SK-N-SH (cell line): ENCODE data around the gene METTL26.
A peak's percentile ranks its signal among the peaks of the same experiment; 100 is the strongest.

Experiments
- EP300 ChIP-seq, 2 experiments: IDR thresholded peaks; 2 replicates each; pipeline versions ENCODE4 v1.4.0 to v1.6.1; 2012; ENCODE audit warnings: borderline replicate concordance in 1 of 2, low read depth in 1 of 2, low read length in 1 of 2
- RFX5 ChIP-seq: IDR thresholded peaks from 2 replicates; pipeline ENCODE4 v1.6.1; 2012; ENCODE audit warnings: mild to moderate bottlenecking, improper control_type of control experiment, low read length
- TF ChIP-seq, protein P1 (sequence below): fragments of 200-600 bp; sonication (generic); IDR thresholded peaks from 2 replicates; pipeline ENCODE4 v1.6.1; 2017; ENCODE audit warnings: antibody characterized with exemption, mild to moderate bottlenecking, moderate library complexity
- TF ChIP-seq, protein P2 (sequence below): fragments of 150-350 bp; IDR thresholded peaks from 2 replicates; pipeline ENCODE4 v1.6.1; 2016; ENCODE audit warnings: mild to moderate bottlenecking, low read depth, low read length

DNA sequence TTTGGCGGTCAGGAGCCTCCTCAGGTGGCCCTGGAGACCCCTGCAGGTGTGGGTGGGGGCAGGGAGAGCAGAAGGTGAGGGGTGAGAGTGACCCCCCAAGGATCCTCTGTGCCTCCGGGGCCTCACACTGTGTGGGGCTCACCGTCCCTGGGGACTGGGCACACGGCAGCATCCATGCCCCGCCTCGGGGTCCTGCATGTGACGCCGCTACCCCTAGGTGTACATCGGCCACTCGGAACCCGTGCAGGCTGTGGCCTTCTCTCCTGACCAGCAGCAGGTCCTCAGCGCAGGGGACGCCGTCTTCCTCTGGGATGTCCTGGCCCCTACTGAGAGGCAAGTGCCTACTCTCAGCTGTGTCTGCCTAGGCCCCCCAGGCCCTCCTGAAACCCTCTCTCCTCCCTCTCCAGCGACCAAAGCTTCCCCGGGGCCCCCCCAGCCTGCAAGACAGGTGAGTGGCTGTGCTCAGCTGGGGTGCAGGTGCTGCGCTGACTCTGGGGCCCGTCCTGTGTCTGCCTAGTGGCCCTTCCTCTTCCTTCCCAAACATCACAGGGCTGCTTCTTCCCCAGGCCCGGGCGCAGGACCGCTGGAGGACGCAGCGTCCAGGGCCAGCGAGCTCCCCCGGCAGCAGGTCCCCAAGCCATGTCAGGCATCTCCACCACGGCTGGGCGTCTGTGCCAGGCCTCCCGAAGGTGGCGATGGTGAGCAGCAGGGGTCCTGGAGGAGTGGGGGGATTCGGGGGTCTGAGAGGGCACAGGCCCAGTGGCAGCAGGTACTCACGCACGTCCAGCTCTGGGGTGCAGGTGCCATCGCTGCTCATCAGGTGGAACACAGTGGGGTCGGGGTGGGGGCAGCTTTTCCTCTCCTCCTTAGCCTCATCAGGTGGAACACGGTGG lies 22.8 kb upstream of the METTL26 start:
- TF ChIP-seq RFX5, result no peak
- TF ChIP-seq, protein P1, sequence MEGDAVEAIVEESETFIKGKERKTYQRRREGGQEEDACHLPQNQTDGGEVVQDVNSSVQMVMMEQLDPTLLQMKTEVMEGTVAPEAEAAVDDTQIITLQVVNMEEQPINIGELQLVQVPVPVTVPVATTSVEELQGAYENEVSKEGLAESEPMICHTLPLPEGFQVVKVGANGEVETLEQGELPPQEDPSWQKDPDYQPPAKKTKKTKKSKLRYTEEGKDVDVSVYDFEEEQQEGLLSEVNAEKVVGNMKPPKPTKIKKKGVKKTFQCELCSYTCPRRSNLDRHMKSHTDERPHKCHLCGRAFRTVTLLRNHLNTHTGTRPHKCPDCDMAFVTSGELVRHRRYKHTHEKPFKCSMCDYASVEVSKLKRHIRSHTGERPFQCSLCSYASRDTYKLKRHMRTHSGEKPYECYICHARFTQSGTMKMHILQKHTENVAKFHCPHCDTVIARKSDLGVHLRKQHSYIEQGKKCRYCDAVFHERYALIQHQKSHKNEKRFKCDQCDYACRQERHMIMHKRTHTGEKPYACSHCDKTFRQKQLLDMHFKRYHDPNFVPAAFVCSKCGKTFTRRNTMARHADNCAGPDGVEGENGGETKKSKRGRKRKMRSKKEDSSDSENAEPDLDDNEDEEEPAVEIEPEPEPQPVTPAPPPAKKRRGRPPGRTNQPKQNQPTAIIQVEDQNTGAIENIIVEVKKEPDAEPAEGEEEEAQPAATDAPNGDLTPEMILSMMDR, result peak; percentile 33
- TF ChIP-seq, protein P2, sequence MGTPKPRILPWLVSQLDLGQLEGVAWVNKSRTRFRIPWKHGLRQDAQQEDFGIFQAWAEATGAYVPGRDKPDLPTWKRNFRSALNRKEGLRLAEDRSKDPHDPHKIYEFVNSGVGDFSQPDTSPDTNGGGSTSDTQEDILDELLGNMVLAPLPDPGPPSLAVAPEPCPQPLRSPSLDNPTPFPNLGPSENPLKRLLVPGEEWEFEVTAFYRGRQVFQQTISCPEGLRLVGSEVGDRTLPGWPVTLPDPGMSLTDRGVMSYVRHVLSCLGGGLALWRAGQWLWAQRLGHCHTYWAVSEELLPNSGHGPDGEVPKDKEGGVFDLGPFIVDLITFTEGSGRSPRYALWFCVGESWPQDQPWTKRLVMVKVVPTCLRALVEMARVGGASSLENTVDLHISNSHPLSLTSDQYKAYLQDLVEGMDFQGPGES, result no peak
- TF ChIP-seq EP300 (IDR thresholded peaks at IDR 0.05; ENCODE audit: borderline replicate concordance in 1 of 2, low read depth in 1 of 2, low read length in 1 of 2), result no peak
